B cell (primary cell): ENCODE data around the gene SPOCK1. TPM values are rescaled to one million over a fixed set of nuclear protein-coding genes. Genes with fewer than 3 reads are reported as not detected.

ENCODE experiments used
- ATAC-seq: fragments of 200-7000 bp; cut with Tn5 transposase; one replicate; pipeline ENCODE4 v1.10.0; 2021; ENCODE audit warnings: low read depth, mild to moderate bottlenecking, moderate number of reproducible peaks, moderate library complexity
- CTCF ChIA-PET: fragments of 350-600 bp; sonication (Branson Sonifier 250); formaldehyde crosslinking; loops from one replicate; lab custom pipeline; 2021; ENCODE audit warnings: antibody characterized with exemption, inconsistent platforms; lab: Charles Lee
- POLR2A ChIA-PET: fragments of 350-600 bp; sonication (Branson Sonifier 250); formaldehyde crosslinking; loops from one replicate; lab custom pipeline; 2021; ENCODE audit warnings: antibody characterized with exemption; lab: Charles Lee
- DNase-seq: peaks from one replicate; pipeline ENCODE4 v3.0.0; 2013
- H2AFZ ChIP-seq: 2 replicates; pipeline ENCODE4 v1.6.1; 2012; ENCODE audit warnings: mild to moderate bottlenecking, low read depth, low read length; ENCODE audit not compliant: insufficient read depth, poor library complexity, severe bottlenecking
- H3K27ac ChIP-seq, 2 donors: 1 replicate in 1 of 2; 2 replicates in 1 of 2; pipeline ENCODE4 v1.5.1; 2012 to 2013; ENCODE audit warnings: low read length in 2 of 2, mild to moderate bottlenecking in 2 of 2, moderate library complexity in 1 of 2
- H3K27me3 ChIP-seq, 4 experiments: fragments of 200-600 bp in 1 of 4; sonication (generic) in 1 of 4; replicated peaks in 1 of 4; 1 replicate in 2 of 4; 2 replicates in 2 of 4; pipeline versions ENCODE4 v1.6.1 to v1.7.0; 2013 to 2016; ENCODE audit warnings: low read length in 3 of 4, mild to moderate bottlenecking in 2 of 4, mixed read lengths in 1 of 4, moderate library complexity in 1 of 4; ENCODE audit not compliant: insufficient read depth in 4 of 4, control insufficient read depth in 3 of 4; ENCODE audit errors: control extremely low read depth in 1 of 4
- H3K36me3 ChIP-seq, 2 experiments: replicated peaks in 1 of 2; 1 replicate in 1 of 2; 2 replicates in 1 of 2; pipeline versions ENCODE4 v1.6.1 to v1.7.1; 2013; ENCODE audit warnings: low read length in 1 of 2; ENCODE audit not compliant: insufficient read depth in 2 of 2, control insufficient read depth in 1 of 2; ENCODE audit errors: control extremely low read depth in 1 of 2, extremely low read depth in 1 of 2
- H3K4me1 ChIP-seq, 2 donors: fragments of 200-600 bp in 1 of 2; sonication (generic) in 1 of 2; 1 replicate in 1 of 2; 2 replicates in 1 of 2; pipeline versions ENCODE4 v1.5.1 to v1.6.1; 2013 to 2017; ENCODE audit warnings: low read length in 2 of 2; ENCODE audit not compliant: control insufficient read depth in 2 of 2, insufficient read depth in 2 of 2
- H3K4me2 ChIP-seq: replicated peaks from 2 replicates; pipeline ENCODE3; 2012; ENCODE audit warnings: mild to moderate bottlenecking, low read depth, low read length; ENCODE audit not compliant: poor library complexity, severe bottlenecking
- H3K4me3 ChIP-seq, 5 experiments: fragments of 200-600 bp in 1 of 5; sonication (generic) in 1 of 5; 1 replicate in 3 of 5; 2 replicates in 2 of 5; pipeline versions ENCODE4 v1.5.1 to v1.7.0; 2011 to 2016; ENCODE audit warnings: low read length in 4 of 5, mild to moderate bottlenecking in 4 of 5, low read depth in 2 of 5, control low read depth in 1 of 5, moderate library complexity in 1 of 5; ENCODE audit not compliant: insufficient read depth in 1 of 5; ENCODE audit errors: control extremely low read depth in 1 of 5, extremely low read depth in 1 of 5
- H3K79me2 ChIP-seq: fragments of 200-600 bp; sonication (generic); one replicate; pipeline ENCODE4 v1.6.0; 2016; ENCODE audit warnings: low read length; ENCODE audit not compliant: control insufficient read depth, insufficient read depth
- H3K9ac ChIP-seq: fragments of 200-600 bp; sonication (generic); 2 replicates; pipeline ENCODE4 v1.6.1; 2017; ENCODE audit warnings: mild to moderate bottlenecking, low read length, moderate library complexity
- H3K9me3 ChIP-seq, 3 donors: one replicate each; pipeline versions ENCODE4 v1.6.1 to v1.7.1; 2013; ENCODE audit warnings: low read length in 2 of 3; ENCODE audit not compliant: control insufficient read depth in 2 of 3, insufficient read depth in 1 of 3; ENCODE audit errors: control extremely low read depth in 1 of 3
- H4K20me1 ChIP-seq: 2 replicates; pipeline ENCODE4 v1.6.0; 2012; ENCODE audit warnings: mild to moderate bottlenecking, low read length; ENCODE audit not compliant: insufficient read depth, control insufficient read depth, poor library complexity, severe bottlenecking
- H3K27ac Mint-ChIP-seq: one replicate; pipeline ENCODE4 v1.8.0; 2021; ENCODE audit warnings: mixed read lengths
- H3K27me3 Mint-ChIP-seq: one replicate; pipeline ENCODE4 v1.8.0; 2021; ENCODE audit warnings: mixed read lengths
- H3K4me1 Mint-ChIP-seq: one replicate; pipeline ENCODE4 v1.8.0; 2021; ENCODE audit warnings: mixed read lengths
- H3K4me3 Mint-ChIP-seq: one replicate; pipeline ENCODE4 v1.8.0; 2021; ENCODE audit warnings: mixed read lengths
- H3K9me3 Mint-ChIP-seq: one replicate; pipeline ENCODE4 v1.8.0; 2022; ENCODE audit warnings: mixed read lengths; ENCODE audit not compliant: insufficient read depth
- CTCF ChIP-seq: fragments of 200-600 bp; IDR thresholded peaks from one replicate; pipeline ENCODE4 v1.8.0; 2022; ENCODE audit warnings: antibody characterized with exemption, mild to moderate bottlenecking
- EZH2 ChIP-seq: IDR thresholded peaks from 2 replicates; pipeline ENCODE4 v1.6.1; 2012; ENCODE audit warnings: borderline replicate concordance, low read depth, mild to moderate bottlenecking, moderate library complexity, low read length; ENCODE audit not compliant: insufficient read depth, poor library complexity, severe bottlenecking
- WGBS: methylation state at CpG from one replicate; pipeline ENCODE4 v1.1.5; 2013; ENCODE audit warnings: missing lambda C conversion rate; ENCODE audit not compliant: insufficient coverage; 5-methylcytosine and 5-hydroxymethylcytosine counted together
- intact Hi-C: fragments of 100-400 bp; cut with micrococcal nuclease; formaldehyde crosslinking; loops from one replicate; pipeline ENCODE4 v1.10.0; 2022
- polyA plus RNA-seq: library from polyadenylated mRNA; depleted of rRNA; stranded (reverse); fragments of >200 nt; gene quantifications from 2 replicates; pipeline ENCODE4 v1.2.3, GENCODE V29; 2012
- total RNA-seq, 2 donors: library from RNA; stranded (reverse); fragments of 120-200 nt in 1 of 2; gene quantifications; 1 replicate in 1 of 2; 2 replicates in 1 of 2; pipeline versions ENCODE4 v1.2.3 to v1.2.4, GENCODE V29; 2013 to 2022

The SPOCK1 gene
- total and polyA plus RNA-seq, 2 donors (not counting 1 experiment from before 2014, with no cell fraction given) = not detected

DNA sequence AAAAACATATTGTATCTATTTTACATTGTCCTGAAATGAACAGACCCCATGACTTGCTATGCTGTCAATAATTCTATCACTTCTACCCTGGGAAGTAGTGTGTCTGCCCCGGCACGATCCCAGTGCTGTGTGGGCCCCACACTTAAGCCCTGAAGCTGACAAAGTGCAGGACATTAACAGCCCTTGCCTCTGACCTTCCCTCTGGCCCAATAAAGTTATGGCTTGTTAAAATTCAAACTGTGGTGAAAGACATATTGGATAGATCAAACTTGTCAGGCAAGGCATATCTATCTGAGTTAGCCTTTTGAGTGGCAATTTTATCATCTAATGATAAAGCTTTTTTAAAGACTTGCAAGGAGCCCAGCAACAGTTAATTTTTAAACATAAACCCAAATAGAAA is 229.2 kb downstream of the SPOCK1 start:
- intact Hi-C loops = no loop called here
- ATAC-seq = no peak
- Mint-ChIP-seq H3K9me3 (no peaks in the 10 kb centered on the region), H3K27me3 (peaks cover 7% of the 10 kb centered on the region), H3K27ac (no peak overlapping the region), H3K4me1 (no peaks in the 10 kb centered on the region), H3K4me3 (no peak overlapping the region)
- POLR2A ChIA-PET = no interaction called here
- Histone ChIP-seq H3K79me2 (no peaks in the 10 kb centered on the region), H2AFZ (no peak overlapping the region), H3K27ac (no peak overlapping the region), H4K20me1 (no peaks in the 10 kb centered on the region), H3K9ac (no peak overlapping the region), H3K4me1 (no peaks in the 10 kb centered on the region), H3K4me2 (no peak overlapping the region), H3K27me3 (no peaks in the 10 kb centered on the region), H3K4me3 (no peak overlapping the region), H3K9me3 (no peaks in the 10 kb centered on the region), H3K36me3 (no peaks in the 10 kb centered on the region)
- CTCF ChIA-PET = no interaction called here
- TF ChIP-seq EZH2 = no peak
- no peak for TF ChIP-seq CTCF
- WGBS = no CpG with 5 or more reads among the region's 2 CpGs
- no peak for DNase-seq

- ATAC-seq (no peak), DNase-seq (no peak)
- Mint-ChIP-seq H3K27me3 (peaks cover 11% of the 10 kb centered on the region), H3K9me3 (no peaks in the 10 kb centered on the region), H3K4me1 (no peaks in the 10 kb centered on the region), H3K4me3 (no peak overlapping the region), H3K27ac (no peak overlapping the region)
- ChIA-PET POLR2A (no interaction called here), CTCF (no interaction called here)
- H3K27ac ChIP-seq = no peak overlapping the region
- no peak overlapping the region for H2AFZ ChIP-seq
- H3K27me3 ChIP-seq = no peaks in the 10 kb centered on the region
- no peak overlapping the region for H3K4me3 ChIP-seq
- no peaks in the 10 kb centered on the region for H3K4me1 ChIP-seq
- no peak overlapping the region for H3K4me2 ChIP-seq
- intact Hi-C loops = no loop called here
- TF ChIP-seq CTCF (no peak), EZH2 (no peak)
- WGBS = 60% methylated on average over 1 of the region's 2 CpGs
- no peaks in the 10 kb centered on the region for H3K36me3 ChIP-seq
- H3K79me2 ChIP-seq = no peaks in the 10 kb centered on the region
- no peak overlapping the region for H3K9ac ChIP-seq
- H3K9me3 ChIP-seq = no peaks in the 10 kb centered on the region
- H4K20me1 ChIP-seq = no peaks in the 10 kb centered on the region
Observed at GRCh38 chr5:137269274-137269673, 229.9 kb downstream of the SPOCK1 start.
